Measurements from ENCODE around the gene SNRNP70.

The SNRNP70 gene

GRCh38 chr19:49148784-49149651, 63.8 kb downstream of the SNRNP70 start:
- peak; percentile 61 to 77 (median 67) for DNase-seq

GRCh38 chr19:49149652-49150105, 64.4 kb downstream of the SNRNP70 start:
- no peak for DNase-seq

GRCh38 chr19:49150106-49150943, 65.1 kb downstream of the SNRNP70 start:
- peak in 3 of 5 experiments; percentile 11 to 32 (median 30) for DNase-seq

- DNase-seq: no peak
Measured at GRCh38 chr19:49150944-49151243, 65.6 kb downstream of the SNRNP70 start.

- DNase-seq: peak in 1 of 5 experiments; percentile 35
Measured at GRCh38 chr19:49151267-49152118, 66.2 kb downstream of the SNRNP70 start.

GRCh38 chr19:49152119-49152550, 66.9 kb downstream of the SNRNP70 start:
- DNase-seq: no peak

GRCh38 chr19:49153167-49153809, 68.0 kb downstream of the SNRNP70 start:
- DNase-seq: no peak

- no peak for DNase-seq
Measured at GRCh38 chr19:49154279-49154678, 69.0 kb downstream of the SNRNP70 start.

GRCh38 chr19:49155005-49155819, 70.0 kb downstream of the SNRNP70 start, which contains the start of gene HRC:
Gene HRC, minus strand, starts transcription at chr19:49155396. Its CDS starts 159 bp downstream, at chr19:49155237.
- DNase-seq: no peak

- DNase-seq: no peak
Measured at GRCh38 chr19:49155820-49156346, 70.6 kb downstream of the SNRNP70 start.

- DNase-seq: peak in 3 of 5 experiments; percentile 20 to 39 (median 30)
Measured at GRCh38 chr19:49157445-49158224, 72.4 kb downstream of the SNRNP70 start, which contains the start of gene TRPM4. Gene TRPM4, plus strand, starts transcription at chr19:49157792. Its CDS starts 75 bp downstream, at chr19:49157867.

Measured in T-helper 2 cell (primary cell).